Nephron progenitor cell (in vitro differentiated cells): ENCODE measurements around the gene DYNC1I1.

ENCODE experiments used
- DNase-seq: peaks from one replicate; pipeline ENCODE4 v3.0.0; 2021
- H3K27ac Mint-ChIP-seq: 2 replicates; pipeline ENCODE4 v1.8.0; 2021; ENCODE audit warnings: mild to moderate bottlenecking, moderate library complexity, mixed read lengths
- H3K27me3 Mint-ChIP-seq: 2 replicates; pipeline ENCODE4 v1.8.0; 2021; ENCODE audit warnings: mild to moderate bottlenecking, low read depth, mixed read lengths; ENCODE audit not compliant: poor library complexity
- H3K36me3 Mint-ChIP-seq: 2 replicates; pipeline ENCODE4 v1.8.0; 2021; ENCODE audit warnings: low read depth, mixed read lengths
- H3K4me1 Mint-ChIP-seq: 2 replicates; pipeline ENCODE4 v1.8.0; 2021; ENCODE audit warnings: mixed read lengths
- H3K4me3 Mint-ChIP-seq: 2 replicates; pipeline ENCODE4 v1.8.0; 2021; ENCODE audit warnings: mild to moderate bottlenecking, moderate library complexity, mixed read lengths
- H3K9me3 Mint-ChIP-seq: 2 replicates; pipeline ENCODE4 v1.8.0; 2021; ENCODE audit warnings: mild to moderate bottlenecking, moderate library complexity, mixed read lengths
- CTCF ChIP-seq: fragments of 200-600 bp; sonication (generic); IDR thresholded peaks from 2 replicates; pipeline ENCODE4 v1.5.0; 2021; ENCODE audit warnings: antibody characterized with exemption

DYNC1I1 gene

GRCh38 chr7:96120445-96121225, 348.3 kb downstream of the DYNC1I1 start:
- no peak for TF ChIP-seq CTCF
- no peak for DNase-seq
- Mint-ChIP-seq H3K36me3 (peaks cover 27% of the 10 kb centered on the region), H3K27me3 (no peaks in the 10 kb centered on the region), H3K9me3 (no peaks in the 10 kb centered on the region), H3K4me3 (no peak overlapping the region), H3K4me1 (peaks cover 20% of the 10 kb centered on the region), H3K27ac (no peak overlapping the region)

- H3K4me3 Mint-ChIP-seq, result no peak overlapping the region
- peaks cover 20% of the 10 kb centered on the region for H3K4me1 Mint-ChIP-seq
- peaks cover 27% of the 10 kb centered on the region for H3K36me3 Mint-ChIP-seq
- no peak for TF ChIP-seq CTCF
- no peaks in the 10 kb centered on the region for H3K27me3 Mint-ChIP-seq
- H3K9me3 Mint-ChIP-seq, result no peaks in the 10 kb centered on the region
- no peak for DNase-seq
- no peak overlapping the region for H3K27ac Mint-ChIP-seq
Measured at GRCh38 chr7:96121752-96122151, 349.4 kb downstream of the DYNC1I1 start.

- no peak overlapping the region for H3K4me3 Mint-ChIP-seq
- peaks cover 20% of the 10 kb centered on the region for H3K4me1 Mint-ChIP-seq
- no peaks in the 10 kb centered on the region for H3K9me3 Mint-ChIP-seq
- no peaks in the 10 kb centered on the region for H3K27me3 Mint-ChIP-seq
- DNase-seq, result no peak
- no peak for TF ChIP-seq CTCF
- peaks cover 27% of the 10 kb centered on the region for H3K36me3 Mint-ChIP-seq
- no peak overlapping the region for H3K27ac Mint-ChIP-seq
Measured at GRCh38 chr7:96122746-96123145, 350.4 kb downstream of the DYNC1I1 start.

GRCh38 chr7:96126382-96126781, 354.0 kb downstream of the DYNC1I1 start:
- H3K36me3 Mint-ChIP-seq, result peaks cover 20% of the 10 kb centered on the region
- H3K4me1 Mint-ChIP-seq, result peaks cover 5% of the 10 kb centered on the region
- no peak overlapping the region for H3K4me3 Mint-ChIP-seq
- DNase-seq, result no peak
- TF ChIP-seq CTCF, result no peak
- H3K27me3 Mint-ChIP-seq, result peaks cover 5% of the 10 kb centered on the region
- no peaks in the 10 kb centered on the region for H3K9me3 Mint-ChIP-seq
- H3K27ac Mint-ChIP-seq, result no peak overlapping the region

- no peak for DNase-seq
- Mint-ChIP-seq H3K9me3 (no peaks in the 10 kb centered on the region), H3K4me3 (no peak overlapping the region), H3K4me1 (peaks cover 5% of the 10 kb centered on the region), H3K27ac (no peak overlapping the region), H3K36me3 (peaks cover 14% of the 10 kb centered on the region), H3K27me3 (peaks cover 5% of the 10 kb centered on the region)
- no peak for TF ChIP-seq CTCF
Measured at GRCh38 chr7:96127746-96128145, 355.4 kb downstream of the DYNC1I1 start.

- H3K27me3 Mint-ChIP-seq, result peaks cover 5% of the 10 kb centered on the region
- no peak for TF ChIP-seq CTCF
- peaks cover 39% of the 10 kb centered on the region for H3K36me3 Mint-ChIP-seq
- no peaks in the 10 kb centered on the region for H3K9me3 Mint-ChIP-seq
- H3K4me1 Mint-ChIP-seq, result no peaks in the 10 kb centered on the region
- DNase-seq, result no peak
- H3K27ac Mint-ChIP-seq, result no peak overlapping the region
- H3K4me3 Mint-ChIP-seq, result no peak overlapping the region
Measured at GRCh38 chr7:96131525-96131924, 359.2 kb downstream of the DYNC1I1 start.
